WTC11 (cell line): ENCODE data around the gene COL25A1. TPM values are rescaled to one million over a fixed set of nuclear protein-coding genes. Genes with fewer than 3 reads are reported as not detected.

Source experiments
- ATAC-seq: fragments of 200-7000 bp; cut with Tn5 transposase; 2 replicates; pipeline ENCODE4 v1.10.0; 2021; ENCODE audit warnings: mild to moderate bottlenecking, moderate library complexity
- CTCF ChIA-PET: fragments of 300-600 bp; sonication (Branson Sonifier 250); formaldehyde crosslinking; loops from one replicate; lab custom pipeline; 2021; ENCODE audit warnings: antibody characterized with exemption; lab: Charles Lee
- POLR2A ChIA-PET: fragments of 350-600 bp; sonication (Branson Sonifier 250); formaldehyde crosslinking; loops from one replicate; lab custom pipeline; 2021; ENCODE audit warnings: antibody characterized with exemption; lab: Charles Lee
- DNase-seq: peaks from one replicate; pipeline ENCODE4 v3.0.0; 2021; ENCODE audit warnings: low spot score
- H3K27ac Mint-ChIP-seq: 2 replicates; pipeline ENCODE4 v1.8.0; 2021; ENCODE audit warnings: mixed read lengths
- H3K27me3 Mint-ChIP-seq: 2 replicates; pipeline ENCODE4 v1.8.0; 2021; ENCODE audit warnings: low read depth, mild to moderate bottlenecking, moderate library complexity, mixed read lengths
- H3K36me3 Mint-ChIP-seq: 2 replicates; pipeline ENCODE4 v1.8.0; 2021; ENCODE audit warnings: mixed read lengths
- H3K4me1 Mint-ChIP-seq: 2 replicates; pipeline ENCODE4 v1.8.0; 2022; ENCODE audit warnings: mixed read lengths
- H3K4me3 Mint-ChIP-seq: 2 replicates; pipeline ENCODE4 v1.8.0; 2021; ENCODE audit warnings: mild to moderate bottlenecking, moderate library complexity, mixed read lengths
- H3K9me3 Mint-ChIP-seq: 2 replicates; pipeline ENCODE4 v1.8.0; 2021; ENCODE audit warnings: mixed read lengths
- ARID4B ChIP-seq: sonication (generic); formaldehyde crosslinking; IDR thresholded peaks from 2 replicates; pipeline ENCODE4 v1.8.0; 2023; ENCODE audit warnings: missing genetic modification reagents, mild to moderate bottlenecking, borderline replicate concordance
- ATF6 ChIP-seq: sonication (generic); formaldehyde crosslinking; IDR thresholded peaks from 2 replicates; pipeline ENCODE4 v1.8.1; 2023; ENCODE audit warnings: mild to moderate bottlenecking, missing genetic modification reagents
- ERG ChIP-seq: fragments of 250-450 bp; sonication (Bioruptor Pico); IDR thresholded peaks from 2 replicates; pipeline ENCODE4 v1.8.0; 2021; ENCODE audit warnings: mild to moderate bottlenecking
- FOXJ3 ChIP-seq: sonication (generic); formaldehyde crosslinking; IDR thresholded peaks from 2 replicates; pipeline ENCODE4 v1.9.0; 2021; ENCODE audit warnings: missing genetic modification reagents, mild to moderate bottlenecking, borderline replicate concordance
- FOXP1 ChIP-seq: sonication (generic); formaldehyde crosslinking; IDR thresholded peaks from 2 replicates; pipeline ENCODE4 v1.8.0; 2022; ENCODE audit warnings: missing genetic modification reagents, mild to moderate bottlenecking, moderate library complexity, borderline replicate concordance
- JUN ChIP-seq: sonication (generic); formaldehyde crosslinking; IDR thresholded peaks from 2 replicates; pipeline ENCODE4 v1.8.0; 2023; ENCODE audit warnings: mild to moderate bottlenecking, missing genetic modification reagents
- MYBL2 ChIP-seq: sonication (generic); formaldehyde crosslinking; IDR thresholded peaks from 2 replicates; pipeline ENCODE4 v1.8.1; 2023; ENCODE audit warnings: mild to moderate bottlenecking, moderate library complexity, missing genetic modification reagents
- NFATC4 ChIP-seq: fragments of 250-450 bp; sonication (Bioruptor Pico); IDR thresholded peaks from 2 replicates; pipeline ENCODE4 v1.9.0; 2021; ENCODE audit warnings: mild to moderate bottlenecking
- NFYB ChIP-seq: sonication (generic); formaldehyde crosslinking; conservative IDR thresholded peaks from 2 replicates; pipeline ENCODE4 v1.8.0; 2022; ENCODE audit warnings: low read depth, missing genetic modification reagents
- NR2C2 ChIP-seq: sonication (generic); formaldehyde crosslinking; IDR thresholded peaks from 2 replicates; pipeline ENCODE4 v1.8.0; 2022; ENCODE audit warnings: mild to moderate bottlenecking, missing genetic modification reagents
- RORB ChIP-seq: fragments of 250-450 bp; sonication (Bioruptor Pico); IDR thresholded peaks from 2 replicates; pipeline ENCODE4 v1.9.0; 2021; ENCODE audit warnings: mild to moderate bottlenecking
- STAT6 ChIP-seq: sonication (generic); formaldehyde crosslinking; conservative IDR thresholded peaks from 2 replicates; pipeline ENCODE4 v1.8.1; 2023; ENCODE audit warnings: mild to moderate bottlenecking, low read depth, missing genetic modification reagents, moderate library complexity
- ZNF121 ChIP-seq: sonication (generic); formaldehyde crosslinking; IDR thresholded peaks from 2 replicates; pipeline ENCODE4 v1.8.0; 2023; ENCODE audit warnings: missing genetic modification reagents
- ZNF281 ChIP-seq: sonication (generic); formaldehyde crosslinking; IDR thresholded peaks from 2 replicates; pipeline ENCODE4 v1.8.0; 2023; ENCODE audit warnings: mild to moderate bottlenecking, missing genetic modification reagents
- total RNA-seq: library from RNA; stranded (reverse); gene quantifications from 3 replicates; pipeline ENCODE4 v1.2.3, GENCODE V29; 2021

The COL25A1 gene
- total RNA-seq, 1 experiment from 2014 or later: 6.6 TPM

GRCh38 chr4:109079201-109079600 is 223.3 kb downstream of the COL25A1 start:
- Mint-ChIP-seq H3K4me1 (0 out of 2 replicates have a peak, but pooled peaks cover 7% of the 10 kb centered on the region), H3K27me3 (no peaks in the 10 kb centered on the region), H3K4me3 (no peak overlapping the region), H3K27ac (no peak overlapping the region), H3K9me3 (peaks cover 20% of the 10 kb centered on the region), H3K36me3 (peaks cover 12% of the 10 kb centered on the region)
- ChIA-PET POLR2A (no interaction called here), CTCF (no interaction called here)
- TF ChIP-seq FOXJ3 (CRISPR knock-in tag) (no peak), MYBL2 (CRISPR knock-in tag) (no peak), NFYB (CRISPR knock-in tag) (no peak), RORB (CRISPR knock-in tag) (no peak), ZNF281 (no peak), ERG (CRISPR knock-in tag) (no peak)
- ATAC-seq (no peak), DNase-seq (no peak)

- Mint-ChIP-seq H3K4me1 (0 out of 2 replicates have a peak, but pooled peaks cover 7% of the 10 kb centered on the region), H3K9me3 (peaks cover 25% of the 10 kb centered on the region), H3K36me3 (peaks cover 17% of the 10 kb centered on the region), H3K27ac (no peak overlapping the region), H3K4me3 (no peak overlapping the region), H3K27me3 (no peaks in the 10 kb centered on the region)
- ATAC-seq (no peak), DNase-seq (no peak)
- TF ChIP-seq STAT6 (CRISPR knock-in tag) (no peak), NR2C2 (no peak), NFATC4 (CRISPR knock-in tag) (no peak), ARID4B (CRISPR knock-in tag) (no peak), ATF6 (CRISPR knock-in tag) (no peak), FOXP1 (CRISPR knock-in tag) (no peak), JUN (CRISPR knock-in tag) (no peak), ZNF121 (CRISPR knock-in tag) (no peak)
- ChIA-PET POLR2A (no interaction called here), CTCF (no interaction called here)
Observed at GRCh38 chr4:109078724-109079123, 223.7 kb downstream of the COL25A1 start.
